Measurements from ENCODE around the gene CD151.

CD151 gene

DNA sequence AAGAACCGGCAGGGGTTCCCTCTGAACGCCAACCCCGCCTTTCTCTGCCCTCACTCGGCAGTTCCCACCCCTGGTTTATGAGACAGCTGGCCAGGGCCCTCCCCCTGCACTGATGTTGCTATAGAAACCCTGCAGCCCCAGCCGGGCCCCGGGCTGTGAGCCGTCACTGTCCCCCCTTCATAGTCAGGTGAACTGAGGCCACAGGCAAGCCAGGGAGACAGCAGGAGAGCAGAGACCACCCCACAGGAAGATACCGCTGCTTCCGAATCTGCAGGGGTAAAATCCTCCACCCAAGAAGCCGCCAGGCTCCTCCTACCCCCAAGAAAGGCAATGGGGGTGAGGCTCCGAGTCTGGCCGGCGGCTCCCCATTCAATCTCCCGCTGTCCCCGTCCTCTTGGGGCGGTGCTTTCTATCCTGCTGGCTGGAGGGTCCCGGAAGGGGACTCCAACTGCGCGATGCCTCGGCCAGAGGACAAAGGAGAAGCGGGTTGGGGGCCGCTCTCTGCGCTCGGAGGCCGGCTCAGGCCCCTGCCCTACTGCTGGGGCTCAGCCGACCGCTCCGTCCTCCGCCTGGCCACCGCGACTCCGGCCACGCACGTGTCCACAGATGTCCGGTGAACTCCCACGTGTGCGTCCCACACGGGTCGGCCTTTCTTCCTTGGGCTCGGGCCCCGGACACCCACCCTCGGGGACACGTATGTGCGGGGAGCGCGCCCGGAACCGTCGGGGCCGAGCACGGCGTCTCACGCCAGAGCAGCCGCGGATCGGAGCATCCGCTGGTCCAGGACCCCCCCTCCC lies 35.3 kb upstream of the CD151 start:
- DNase-seq = peak; percentile 90

DNA sequence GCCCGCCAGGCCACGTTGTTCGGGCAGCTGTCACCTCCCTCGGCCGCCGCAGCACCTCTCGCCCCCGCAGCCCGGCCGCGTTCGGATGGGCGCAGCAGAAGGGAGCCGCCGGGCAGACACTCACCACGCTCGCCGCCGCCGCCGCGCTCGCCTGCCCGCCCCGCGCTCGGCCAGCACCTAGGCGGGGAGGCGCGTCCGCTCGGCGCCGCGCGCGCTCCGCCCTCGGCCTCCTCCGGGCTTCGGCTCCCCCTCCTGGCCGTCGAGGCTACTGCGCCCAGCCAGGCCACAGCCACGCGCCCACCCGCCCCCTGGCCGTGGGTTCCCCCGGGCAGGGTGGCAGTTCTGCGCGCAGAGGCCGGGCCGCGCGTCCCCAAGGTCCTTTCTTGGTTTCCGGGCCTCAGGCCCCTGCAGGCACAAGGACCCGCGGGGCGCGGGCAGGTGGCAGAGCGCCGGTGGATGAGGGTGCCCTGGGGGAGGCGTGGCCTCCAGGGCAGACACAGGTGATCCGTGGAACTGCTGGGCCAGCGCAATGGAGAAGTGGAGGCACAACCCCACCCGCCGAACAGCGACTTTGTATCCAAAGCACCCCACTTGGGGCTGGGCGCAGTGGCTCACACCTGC lies 34.5 kb upstream of the CD151 start, which contains the start of gene SLC25A22:
SLC25A22 (minus strand) TSS at position 189 of the 621 bp plus-strand sequence. CDS start 3,275 bp downstream, outside the sequence.
- peak; percentile 83 for DNase-seq

DNA sequence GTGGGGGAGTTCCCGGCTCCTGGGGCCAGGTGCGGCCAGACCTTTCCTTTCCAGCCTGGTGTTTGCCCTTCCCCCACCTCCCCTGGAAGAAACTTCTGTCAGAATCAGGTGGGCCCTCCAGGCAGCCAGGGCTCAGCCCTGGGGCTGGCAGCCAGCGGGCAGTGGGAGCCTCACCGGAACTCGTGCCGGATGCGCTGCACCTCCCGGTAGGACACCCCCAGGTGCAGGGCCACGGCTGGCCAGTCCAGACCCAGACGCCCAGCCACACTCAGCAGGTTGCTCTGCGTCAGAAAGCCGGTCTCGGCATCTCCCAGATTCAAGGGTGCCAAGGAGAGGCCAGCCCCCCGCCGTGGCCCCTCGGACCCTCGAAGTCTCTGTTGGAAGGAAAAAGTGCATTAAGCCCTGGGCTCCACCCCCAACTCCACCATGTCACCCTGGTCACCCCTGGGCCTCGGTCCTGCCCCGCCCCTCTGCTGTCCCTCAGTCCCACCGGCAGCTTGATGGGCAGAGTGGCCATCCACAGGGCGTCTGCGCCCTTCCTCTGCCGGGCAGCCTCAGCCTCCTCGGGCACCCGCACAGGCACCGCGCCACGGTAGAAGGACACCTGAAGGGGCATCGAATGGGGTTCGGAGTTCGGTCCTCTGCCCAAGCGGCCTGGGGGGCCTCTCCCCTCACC lies 33.0 kb upstream of the CD151 start:
- DNase-seq = no peak

- no peak for DNase-seq
Observed at GRCh38 chr11:800473-800872, 32.3 kb upstream of the CD151 start.

- DNase-seq = no peak
Observed at GRCh38 chr11:801097-801780, 31.5 kb upstream of the CD151 start.

GRCh38 chr11:802018-802617 lies 30.6 kb upstream of the CD151 start:
- no peak for DNase-seq

GRCh38 chr11:802693-803466 lies 29.9 kb upstream of the CD151 start:
- DNase-seq = no peak

DNA sequence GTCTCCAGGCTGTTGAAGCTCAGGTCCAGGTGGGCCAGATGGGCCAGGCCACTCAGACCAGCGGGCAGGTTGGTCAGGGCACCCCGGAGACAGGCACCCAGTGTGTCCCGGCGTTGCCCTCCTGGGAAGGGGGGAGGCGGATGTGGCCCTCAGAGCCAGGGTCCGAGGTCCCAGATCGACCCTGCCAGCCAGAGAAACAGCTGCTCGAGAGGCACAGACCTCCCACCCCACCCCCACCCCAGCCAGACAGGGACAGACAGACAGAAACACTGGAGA lies 29.3 kb upstream of the CD151 start:
- DNase-seq = no peak

GRCh38 chr11:803770-804598 lies 28.8 kb upstream of the CD151 start:
- DNase-seq = no peak

DNA sequence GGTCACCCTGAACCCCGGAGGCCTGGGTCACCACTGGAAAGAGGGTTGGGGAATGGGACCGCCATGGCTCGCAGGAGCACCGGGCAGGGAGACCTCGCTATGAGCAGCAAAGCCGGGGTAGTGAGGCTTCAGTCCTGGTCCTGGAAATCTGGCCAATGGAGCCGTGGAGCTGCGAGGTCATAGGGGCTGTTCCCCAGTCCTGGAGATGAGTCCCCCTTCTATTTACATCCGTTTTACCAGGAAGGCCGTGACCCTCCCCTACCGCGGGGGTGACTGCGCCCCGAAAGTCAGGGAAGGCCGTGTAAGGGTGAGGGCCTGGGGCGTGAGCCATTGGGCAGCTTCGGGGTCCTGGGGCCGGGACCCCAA lies 28.2 kb upstream of the CD151 start:
- no peak for DNase-seq

DNA sequence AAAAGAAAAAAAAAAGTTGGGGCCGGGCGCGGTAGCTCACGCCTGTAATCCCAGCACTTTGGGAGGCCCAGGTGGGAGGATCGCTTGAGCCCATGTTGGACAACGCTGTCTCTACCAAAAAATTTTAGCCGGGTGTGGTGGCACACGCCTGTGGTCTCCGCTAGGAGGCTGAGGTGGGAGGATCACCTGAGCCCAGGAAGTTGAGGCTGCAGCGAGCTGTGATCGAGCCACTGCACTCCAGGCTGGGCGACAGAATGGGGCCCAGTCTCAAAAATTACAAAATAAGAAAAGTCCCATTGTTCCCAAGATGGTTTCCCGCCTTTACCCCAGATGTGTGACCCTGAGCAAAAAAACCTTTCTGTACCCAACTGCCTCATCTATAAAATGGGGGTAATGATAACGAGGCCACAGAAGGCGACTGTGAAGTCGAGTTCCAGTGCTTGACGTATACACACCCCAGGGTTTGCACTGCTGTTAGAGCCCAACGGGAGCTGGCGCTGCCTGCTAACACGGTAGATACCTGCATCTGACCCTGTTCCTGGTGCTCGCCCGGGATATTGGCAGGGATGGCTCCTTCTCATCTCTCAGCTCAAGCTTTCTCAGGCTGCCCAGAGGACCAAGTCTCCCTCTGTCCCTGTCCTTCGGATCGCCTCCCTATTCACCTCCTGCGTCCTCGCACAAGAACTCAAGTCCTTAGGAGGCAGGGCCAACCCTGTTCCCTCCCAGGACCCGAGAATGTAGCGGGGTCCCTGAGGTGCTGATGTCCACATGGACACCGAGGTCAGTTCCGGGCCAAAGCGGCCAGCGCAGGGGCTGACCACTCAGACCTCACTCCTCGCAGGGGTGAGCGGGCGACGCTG lies 24.1 kb upstream of the CD151 start:
- DNase-seq = peak; percentile 68

- peak; percentile 97 for DNase-seq
Observed at GRCh38 chr11:809287-810039, 23.3 kb upstream of the CD151 start, which contains the start of gene RPLP2. Gene RPLP2, plus strand, starts transcription at chr11:809967. Its CDS starts 268 bp downstream, at chr11:810235.

DNA sequence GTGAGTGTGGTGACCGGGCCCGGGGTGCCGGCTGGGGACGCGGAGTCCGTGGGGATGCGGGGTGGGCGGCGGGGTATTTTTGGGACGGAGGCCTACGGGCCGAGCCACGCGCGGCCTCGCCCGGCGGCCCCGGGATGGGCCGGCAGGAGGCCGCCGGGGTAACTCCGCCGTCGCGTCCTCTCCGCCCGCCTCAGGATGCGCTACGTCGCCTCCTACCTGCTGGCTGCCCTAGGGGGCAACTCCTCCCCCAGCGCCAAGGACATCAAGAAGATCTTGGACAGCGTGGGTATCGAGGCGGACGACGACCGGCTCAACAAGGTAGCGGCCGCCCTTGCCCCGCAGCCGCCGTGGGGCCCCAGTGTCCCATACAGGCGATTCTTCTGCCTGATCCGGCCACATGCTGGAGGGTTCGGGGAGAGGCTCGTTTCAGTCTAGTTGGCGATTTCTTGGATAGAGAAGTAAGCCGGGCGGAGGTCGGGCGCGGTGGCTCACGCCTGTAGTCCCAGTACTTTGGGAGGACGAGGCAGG lies 22.6 kb upstream of the CD151 start:
- DNase-seq = no peak

DNA sequence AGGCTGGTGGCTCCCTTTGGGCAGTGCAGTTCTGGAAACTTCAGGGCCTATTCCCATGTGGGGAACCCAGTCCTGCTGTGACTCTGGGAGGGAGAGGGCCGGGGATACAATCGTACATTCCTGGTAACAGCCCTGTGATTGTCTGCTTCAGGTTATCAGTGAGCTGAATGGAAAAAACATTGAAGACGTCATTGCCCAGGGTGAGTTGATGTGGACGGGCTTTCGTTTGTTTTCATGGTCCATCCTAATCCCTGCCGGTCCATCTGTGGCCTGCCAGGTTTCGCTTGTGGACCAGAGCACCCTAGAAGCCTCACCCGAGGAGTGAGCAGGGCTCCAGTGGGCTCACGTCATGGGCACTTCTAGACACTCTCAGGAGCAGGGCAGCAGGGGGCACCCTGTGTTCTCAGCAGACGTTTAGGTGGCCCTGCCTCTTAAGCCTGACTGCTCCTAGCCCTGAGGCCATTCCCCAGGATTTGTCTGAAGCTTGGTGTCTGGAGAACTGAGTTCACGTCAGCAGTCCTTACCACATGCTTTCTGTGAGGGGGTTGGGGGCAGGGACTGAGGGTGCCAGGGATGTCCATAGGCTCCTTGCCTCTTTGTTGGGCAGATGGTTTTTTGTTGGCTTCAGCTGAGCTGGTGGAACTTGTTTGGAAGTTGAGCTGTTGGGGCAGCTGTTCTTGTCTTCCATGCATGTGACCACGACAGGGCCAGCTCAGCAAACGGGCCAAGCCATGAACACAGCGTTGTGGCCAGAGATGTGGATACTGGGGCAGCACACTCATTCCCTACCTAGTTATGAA lies 21.1 kb upstream of the CD151 start:
- no peak for DNase-seq

GRCh38 chr11:812390-812789 lies 20.4 kb upstream of the CD151 start:
- DNase-seq = no peak

GRCh38 chr11:813072-813455 lies 19.7 kb upstream of the CD151 start:
- no peak for DNase-seq

GRCh38 chr11:813456-814096 lies 19.2 kb upstream of the CD151 start:
- DNase-seq = no peak
